ENCODE data around the gene ZNF786. TPM values are rescaled to one million over a fixed set of nuclear protein-coding genes. Genes with fewer than 3 reads are reported as not detected.
"Not testable (repeated sequence)": the region's sequence is repeated elsewhere in the genome, so short reads cannot be mapped to it uniquely, and the experiment has no call there.

ZNF786 gene
- total RNA-seq, 1 donor from 2014 or later = 5.4 TPM

- H3K9me3 ChIP-seq = no peaks in the 10 kb centered on the region
- TF ChIP-seq CTCF (IDR thresholded peaks at IDR 0.05) = no peak
- no peaks in the 10 kb centered on the region for H3K4me1 ChIP-seq
- intact Hi-C loops (cut with DNase I) = no loop called here
- DNase-seq (no peak), ATAC-seq (no peak)
- H3K27ac ChIP-seq = no peak overlapping the region
- H3K36me3 ChIP-seq = no peaks in the 10 kb centered on the region
- no peak overlapping the region for H3K4me3 ChIP-seq
- no peaks in the 10 kb centered on the region for H3K27me3 ChIP-seq (ENCODE audit: low read depth)
Observed at GRCh38 chr7:149053384-149053783, 37.1 kb downstream of the ZNF786 start.

GRCh38 chr7:149050941-149051340, 39.6 kb downstream of the ZNF786 start:
- Histone ChIP-seq H3K27me3 (ENCODE audit: low read depth) (no peaks in the 10 kb centered on the region), H3K27ac (no peak overlapping the region), H3K4me3 (no peak overlapping the region), H3K9me3 (no peaks in the 10 kb centered on the region), H3K36me3 (no peaks in the 10 kb centered on the region), H3K4me1 (no peaks in the 10 kb centered on the region)
- ATAC-seq (no peak), DNase-seq (no peak)
- TF ChIP-seq CTCF (IDR thresholded peaks at IDR 0.05) = no peak
- intact Hi-C loops (cut with DNase I) = no loop called here

GRCh38 chr7:149048805-149049204, 41.7 kb downstream of the ZNF786 start:
- no peak for TF ChIP-seq CTCF (IDR thresholded peaks at IDR 0.05)
- Histone ChIP-seq H3K4me1 (no peaks in the 10 kb centered on the region), H3K4me3 (no peak overlapping the region), H3K36me3 (no peaks in the 10 kb centered on the region), H3K27ac (no peak overlapping the region), H3K27me3 (ENCODE audit: low read depth) (no peaks in the 10 kb centered on the region), H3K9me3 (no peaks in the 10 kb centered on the region)
- no peak for ATAC-seq
- no peak for DNase-seq
- intact Hi-C loops (cut with DNase I) = no loop called here

- intact Hi-C loops (cut with DNase I) = no loop called here
- DNase-seq (no peak), ATAC-seq (no peak)
- H3K9me3 ChIP-seq = no peaks in the 10 kb centered on the region
- no peak overlapping the region for H3K4me3 ChIP-seq
- no peaks in the 10 kb centered on the region for H3K4me1 ChIP-seq
- H3K27ac ChIP-seq = no peak overlapping the region
- no peak for TF ChIP-seq CTCF (IDR thresholded peaks at IDR 0.05)
- no peaks in the 10 kb centered on the region for H3K36me3 ChIP-seq
- H3K27me3 ChIP-seq (ENCODE audit: low read depth) = no peaks in the 10 kb centered on the region
Observed at GRCh38 chr7:149046416-149046815, 44.1 kb downstream of the ZNF786 start.

- ATAC-seq (no peak), DNase-seq (no peak)
- Histone ChIP-seq H3K27me3 (ENCODE audit: low read depth) (no peaks in the 10 kb centered on the region), H3K4me1 (no peaks in the 10 kb centered on the region), H3K27ac (no peak overlapping the region), H3K9me3 (no peaks in the 10 kb centered on the region), H3K36me3 (no peaks in the 10 kb centered on the region), H3K4me3 (no peak overlapping the region)
- no peak for TF ChIP-seq CTCF (IDR thresholded peaks at IDR 0.05)
- intact Hi-C loops (cut with DNase I) = no loop called here
Observed at GRCh38 chr7:149043936-149044335, 46.6 kb downstream of the ZNF786 start.

GRCh38 chr7:149041350-149041749, 49.2 kb downstream of the ZNF786 start:
- no peak overlapping the region for H3K4me3 ChIP-seq
- H3K4me1 ChIP-seq = no peaks in the 10 kb centered on the region
- no peak for DNase-seq
- no peak overlapping the region for H3K27ac ChIP-seq
- no peaks in the 10 kb centered on the region for H3K27me3 ChIP-seq (ENCODE audit: low read depth)
- TF ChIP-seq CTCF (IDR thresholded peaks at IDR 0.05) = no peak
- intact Hi-C loops (cut with DNase I) = no loop called here
- H3K36me3 ChIP-seq = no peaks in the 10 kb centered on the region
- H3K9me3 ChIP-seq = no peaks in the 10 kb centered on the region
- no peak for ATAC-seq

GRCh38 chr7:149038641-149039040, 51.9 kb downstream of the ZNF786 start:
- DNase-seq; H3K4me3 ChIP-seq; H3K27ac ChIP-seq; H3K9me3 ChIP-seq; H3K4me1 ChIP-seq; H3K36me3 ChIP-seq; H3K27me3 ChIP-seq (ENCODE audit: low read depth); intact Hi-C loops (cut with DNase I); ATAC-seq: not testable (repeated sequence)
